Measurements from ENCODE around the gene CTNNA3. TPM values are rescaled to one million over a fixed set of nuclear protein-coding genes. Genes with fewer than 3 reads are reported as not detected.

The CTNNA3 gene
- total RNA-seq, 1 experiment from 2014 or later = 0.02 TPM

DNA sequence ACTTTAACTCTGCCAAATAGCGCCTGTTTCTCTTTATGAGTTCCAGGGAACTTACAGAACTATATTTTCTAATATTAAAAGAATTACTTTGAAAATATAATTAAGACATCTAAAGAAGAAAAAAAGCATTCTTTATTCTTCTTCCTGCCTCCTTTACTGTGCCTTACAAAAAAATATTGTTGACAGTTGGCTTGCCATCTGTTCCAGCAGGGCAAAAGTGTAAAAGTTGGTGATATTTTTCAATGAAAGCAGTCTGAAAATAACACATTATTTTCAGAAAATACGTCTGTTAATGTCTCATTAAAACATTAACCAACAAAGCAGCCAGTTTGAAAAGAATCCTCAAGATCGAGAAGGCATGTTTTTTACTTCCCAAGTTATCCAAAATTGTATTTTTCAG lies 1802.3 kb downstream of the CTNNA3 start:
- ChIA-PET CTCF (no interaction called here), POLR2A (no interaction called here)
- Mint-ChIP-seq H3K4me1 (ENCODE audit: insufficient read depth, unreplicated experiment) (no peaks in the 10 kb centered on the region), H3K9me3 (ENCODE audit: unreplicated experiment) (no peaks in the 10 kb centered on the region), H3K27ac (ENCODE audit: low read depth, unreplicated experiment) (no peak overlapping the region), H3K27me3 (ENCODE audit: insufficient read depth, unreplicated experiment) (no peaks in the 10 kb centered on the region), H3K36me3 (ENCODE audit: insufficient read depth, unreplicated experiment) (no peaks in the 10 kb centered on the region), H3K4me3 (ENCODE audit: unreplicated experiment) (no peak overlapping the region)
- DNase-seq (ENCODE audit: unreplicated experiment) = no peak
- TF ChIP-seq, protein P1, sequence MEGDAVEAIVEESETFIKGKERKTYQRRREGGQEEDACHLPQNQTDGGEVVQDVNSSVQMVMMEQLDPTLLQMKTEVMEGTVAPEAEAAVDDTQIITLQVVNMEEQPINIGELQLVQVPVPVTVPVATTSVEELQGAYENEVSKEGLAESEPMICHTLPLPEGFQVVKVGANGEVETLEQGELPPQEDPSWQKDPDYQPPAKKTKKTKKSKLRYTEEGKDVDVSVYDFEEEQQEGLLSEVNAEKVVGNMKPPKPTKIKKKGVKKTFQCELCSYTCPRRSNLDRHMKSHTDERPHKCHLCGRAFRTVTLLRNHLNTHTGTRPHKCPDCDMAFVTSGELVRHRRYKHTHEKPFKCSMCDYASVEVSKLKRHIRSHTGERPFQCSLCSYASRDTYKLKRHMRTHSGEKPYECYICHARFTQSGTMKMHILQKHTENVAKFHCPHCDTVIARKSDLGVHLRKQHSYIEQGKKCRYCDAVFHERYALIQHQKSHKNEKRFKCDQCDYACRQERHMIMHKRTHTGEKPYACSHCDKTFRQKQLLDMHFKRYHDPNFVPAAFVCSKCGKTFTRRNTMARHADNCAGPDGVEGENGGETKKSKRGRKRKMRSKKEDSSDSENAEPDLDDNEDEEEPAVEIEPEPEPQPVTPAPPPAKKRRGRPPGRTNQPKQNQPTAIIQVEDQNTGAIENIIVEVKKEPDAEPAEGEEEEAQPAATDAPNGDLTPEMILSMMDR (IDR thresholded peaks at IDR 0.05; ENCODE audit: unreplicated experiment) = no peak
- no TSS peak for BruUV-seq (replicated peaks)
- intact Hi-C loops (cut with micrococcal nuclease) = no loop called here

GRCh38 chr10:65892284-65892683 lies 1803.7 kb downstream of the CTNNA3 start:
- intact Hi-C loops (cut with micrococcal nuclease) = no loop called here
- Mint-ChIP-seq H3K27me3 (ENCODE audit: insufficient read depth, unreplicated experiment) (no peaks in the 10 kb centered on the region), H3K9me3 (ENCODE audit: unreplicated experiment) (peaks cover 1% of the 10 kb centered on the region), H3K36me3 (ENCODE audit: insufficient read depth, unreplicated experiment) (no peaks in the 10 kb centered on the region), H3K27ac (ENCODE audit: low read depth, unreplicated experiment) (no peak overlapping the region), H3K4me1 (ENCODE audit: insufficient read depth, unreplicated experiment) (no peaks in the 10 kb centered on the region), H3K4me3 (ENCODE audit: unreplicated experiment) (no peak overlapping the region)
- ChIA-PET POLR2A (no interaction called here), CTCF (no interaction called here)
- TF ChIP-seq, protein P1 (IDR thresholded peaks at IDR 0.05; ENCODE audit: unreplicated experiment) = no peak
- BruUV-seq (replicated peaks) = no TSS peak
- no peak for DNase-seq (ENCODE audit: unreplicated experiment)

DNA sequence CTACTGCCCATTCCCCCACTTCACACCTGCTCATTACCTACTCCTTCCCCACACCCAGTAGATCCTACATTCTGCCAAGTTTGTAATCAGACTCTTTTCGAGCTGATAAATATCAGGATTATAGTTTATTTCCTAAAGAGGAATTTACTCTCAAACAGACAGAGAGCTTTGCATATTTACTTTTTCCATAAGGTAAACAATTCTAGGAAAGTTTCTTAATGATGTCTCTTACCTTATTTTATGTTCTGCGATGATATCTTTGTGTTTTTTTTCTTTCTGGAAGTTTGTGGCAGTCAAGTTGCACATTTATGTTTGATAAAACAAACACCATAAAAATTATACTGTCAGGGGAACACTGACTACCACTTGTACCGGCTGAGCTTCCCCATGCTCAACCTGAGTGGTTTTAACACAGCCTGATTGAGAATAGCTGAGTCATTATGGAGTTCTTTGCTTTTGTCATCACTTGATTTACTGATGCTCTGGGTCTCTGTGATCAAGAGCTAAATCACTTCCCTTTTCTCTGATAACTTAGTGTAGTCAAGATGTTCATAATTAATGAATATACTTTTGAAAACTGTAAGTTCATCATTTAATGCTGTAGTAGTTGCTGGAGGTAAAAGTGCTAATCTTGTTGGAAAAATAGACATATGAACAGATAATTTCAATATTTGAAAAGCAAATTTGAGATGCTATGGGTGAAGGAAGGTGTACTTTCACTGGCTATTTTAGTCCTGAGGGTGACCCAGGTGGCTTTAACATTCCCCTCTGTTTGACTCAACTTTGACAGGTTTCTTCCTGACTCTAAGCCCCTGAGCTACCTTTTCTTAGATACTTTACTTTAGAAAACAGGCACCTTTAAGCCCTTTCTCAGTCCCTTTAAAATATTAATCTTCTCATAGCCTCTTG lies 1804.7 kb downstream of the CTNNA3 start:
- Mint-ChIP-seq H3K36me3 (ENCODE audit: insufficient read depth, unreplicated experiment) (no peaks in the 10 kb centered on the region), H3K27ac (ENCODE audit: low read depth, unreplicated experiment) (no peak overlapping the region), H3K27me3 (ENCODE audit: insufficient read depth, unreplicated experiment) (no peaks in the 10 kb centered on the region), H3K4me3 (ENCODE audit: unreplicated experiment) (no peak overlapping the region), H3K4me1 (ENCODE audit: insufficient read depth, unreplicated experiment) (peaks cover 6% of the 10 kb centered on the region), H3K9me3 (ENCODE audit: unreplicated experiment) (peaks cover 7% of the 10 kb centered on the region)
- TF ChIP-seq, protein P1 (IDR thresholded peaks at IDR 0.05; ENCODE audit: unreplicated experiment) = no peak
- ChIA-PET POLR2A (interaction anchor here (0.6 kb wide), 1 partner anchor 448 kb away, joined by 3 read pairs; no protein-coding TSS in a partner anchor), CTCF (interaction anchor here (0.6 to 0.7 kb wide), 3 partner anchors 315 to 1924 kb away, joined by 3 to 4 read pairs (median 3); no protein-coding TSS in a partner anchor)
- DNase-seq (ENCODE audit: unreplicated experiment) = no peak
- intact Hi-C loops (cut with micrococcal nuclease) = no loop called here
- no TSS peak for BruUV-seq (replicated peaks)

GRCh38 chr10:65864529-65864928 lies 1831.5 kb downstream of the CTNNA3 start:
- no peaks in the 10 kb centered on the region for H3K9me3 Mint-ChIP-seq (ENCODE audit: unreplicated experiment)
- intact Hi-C loops (cut with micrococcal nuclease) = loop anchor here (5.0 kb wide), 1 partner anchor 1132 kb away; no protein-coding TSS in a partner anchor
- no peaks in the 10 kb centered on the region for H3K36me3 Mint-ChIP-seq (ENCODE audit: insufficient read depth, unreplicated experiment)
- CTCF ChIA-PET = interaction anchor here (0.6 kb wide), 1 partner anchor 1061 kb away, joined by 4 read pairs; no protein-coding TSS in a partner anchor
- no TSS peak for BruUV-seq (replicated peaks)
- POLR2A ChIA-PET = no interaction called here
- DNase-seq (ENCODE audit: unreplicated experiment) = no peak
- no peaks in the 10 kb centered on the region for H3K27me3 Mint-ChIP-seq (ENCODE audit: insufficient read depth, unreplicated experiment)
- H3K4me1 Mint-ChIP-seq (ENCODE audit: insufficient read depth, unreplicated experiment) = peaks cover 16% of the 10 kb centered on the region
- TF ChIP-seq, protein P1 (IDR thresholded peaks at IDR 0.05; ENCODE audit: unreplicated experiment) = no peak
- no peak overlapping the region for H3K27ac Mint-ChIP-seq (ENCODE audit: low read depth, unreplicated experiment)
- H3K4me3 Mint-ChIP-seq (ENCODE audit: unreplicated experiment) = no peak overlapping the region
